Activated naive CD4-positive, alpha-beta T cell treated with Interleukin-2 at 50 U/mL for 16 hours (primary cell): ENCODE results near the gene GRIN2D.
"Not testable (repeated sequence)": the region's sequence is repeated elsewhere in the genome, so short reads cannot be mapped to it uniquely, and the experiment has no call there.

ENCODE experiments used
- DNase-seq: peaks from one replicate; pipeline ENCODE4 v3.0.0-alpha.2; 2020

GRIN2D gene

GRCh38 chr19:48393559-48394330 lies at the start of gene GRIN2D:
TSS of gene GRIN2D (plus strand) at chr19:48393668. CDS start at chr19:48398393, 4,725 bp downstream.
- peak; percentile 24 for DNase-seq

DNA sequence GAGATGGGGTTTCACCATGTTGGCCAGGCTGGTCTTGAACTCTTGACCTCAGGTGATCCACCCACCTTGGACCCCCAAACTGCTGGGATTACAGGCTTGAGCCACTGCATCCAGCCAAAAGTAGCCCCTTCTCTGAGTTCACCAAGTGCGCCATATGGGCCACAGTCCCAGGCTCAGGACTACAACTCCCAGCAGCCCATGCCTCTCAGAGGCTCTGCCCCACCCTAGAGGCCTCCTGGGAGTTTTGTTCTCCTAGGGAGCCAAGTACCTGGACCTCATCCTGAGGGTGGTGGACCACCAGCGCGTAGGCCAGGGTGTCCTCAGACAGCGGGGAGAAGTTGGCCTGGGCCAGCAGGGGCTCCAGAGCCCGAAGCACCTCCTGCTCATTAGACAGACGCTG lies 48.6 kb upstream of the GRIN2D start:
- no peak for DNase-seq

DNA sequence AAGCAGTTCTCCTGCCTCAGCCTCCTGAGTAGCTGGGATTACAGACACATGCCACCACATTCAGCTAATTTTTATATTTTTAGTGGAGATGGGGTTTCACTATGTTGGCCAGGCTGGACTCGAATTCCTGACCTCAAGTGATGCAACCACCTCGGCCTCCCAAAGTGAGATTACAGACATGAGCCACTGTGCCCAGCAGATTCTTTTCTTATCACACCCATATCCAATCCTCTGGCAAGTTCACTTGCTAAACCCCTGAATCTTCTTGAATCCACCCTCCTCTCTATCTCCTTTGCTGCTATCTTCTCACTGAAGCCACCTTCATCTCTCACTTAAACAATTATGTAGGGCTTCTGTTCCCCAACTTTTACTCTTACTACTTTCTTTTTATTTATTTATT lies 47.3 kb upstream of the GRIN2D start:
- no peak for DNase-seq

GRCh38 chr19:48348045-48348444 lies 45.4 kb upstream of the GRIN2D start:
- no peak for DNase-seq

DNA sequence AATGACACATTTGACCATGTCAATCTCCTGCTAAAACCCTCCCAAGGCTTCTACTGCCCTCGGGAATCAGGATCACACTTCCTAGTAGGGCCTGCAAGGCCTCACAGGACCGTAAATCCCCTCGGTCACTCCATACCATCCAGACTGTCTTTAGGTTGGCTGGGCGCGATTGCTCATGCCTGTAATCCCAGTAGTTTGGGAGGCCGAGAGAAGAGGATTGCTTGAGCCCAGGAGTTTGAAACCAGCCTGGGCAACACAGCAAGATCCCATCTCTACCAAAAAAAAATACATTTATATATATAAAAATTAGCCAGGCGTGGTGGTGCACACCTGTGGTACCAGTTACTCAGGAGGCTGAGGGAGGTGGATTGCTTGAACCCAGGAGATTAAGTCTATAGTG lies 44.7 kb upstream of the GRIN2D start:
- DNase-seq: no peak

DNA sequence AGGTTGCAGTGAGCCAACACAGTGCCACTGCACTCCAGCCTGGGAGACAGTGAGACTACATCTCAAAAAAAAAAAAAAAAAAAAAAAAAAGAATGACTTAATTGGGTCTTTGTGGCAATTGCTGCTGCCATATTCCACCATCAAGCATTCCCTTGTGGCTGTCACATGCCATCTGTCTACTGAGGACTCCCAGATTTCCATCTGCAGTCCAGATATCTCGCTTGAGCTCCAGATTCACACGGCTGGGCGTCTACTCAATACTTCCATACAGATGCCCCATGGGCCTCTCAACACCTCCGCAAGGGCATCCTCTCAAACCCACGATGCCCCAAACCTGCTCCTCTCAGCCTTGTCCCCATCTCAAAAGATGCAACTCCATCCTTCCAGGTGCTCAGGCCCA lies 42.6 kb upstream of the GRIN2D start:
- DNase-seq: no peak

GRCh38 chr19:48351341-48351752 lies 42.1 kb upstream of the GRIN2D start:
- DNase-seq: peak; percentile 83

DNA sequence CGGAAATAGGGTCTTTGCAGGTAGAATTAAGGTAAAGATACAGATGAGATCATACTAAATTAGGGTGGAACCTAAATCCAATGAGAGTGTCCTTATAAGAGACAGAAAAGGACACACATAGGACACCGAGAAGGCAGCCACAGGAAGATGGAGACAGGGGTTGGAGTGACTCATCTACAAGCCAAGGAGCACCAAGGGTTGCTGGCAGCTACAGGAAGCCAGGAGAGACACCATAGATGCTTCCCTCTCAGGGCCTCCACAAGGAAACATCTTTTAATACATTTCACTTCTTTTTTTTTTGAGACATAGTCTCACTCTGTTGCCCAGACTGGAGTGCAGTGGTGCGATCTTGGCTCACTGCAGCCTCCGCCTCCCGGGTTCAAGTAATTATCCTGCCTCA lies 39.8 kb upstream of the GRIN2D start:
- no peak for DNase-seq

- DNase-seq: no peak
Measured at GRCh38 chr19:48354332-48354992, 39.0 kb upstream of the GRIN2D start.

DNA sequence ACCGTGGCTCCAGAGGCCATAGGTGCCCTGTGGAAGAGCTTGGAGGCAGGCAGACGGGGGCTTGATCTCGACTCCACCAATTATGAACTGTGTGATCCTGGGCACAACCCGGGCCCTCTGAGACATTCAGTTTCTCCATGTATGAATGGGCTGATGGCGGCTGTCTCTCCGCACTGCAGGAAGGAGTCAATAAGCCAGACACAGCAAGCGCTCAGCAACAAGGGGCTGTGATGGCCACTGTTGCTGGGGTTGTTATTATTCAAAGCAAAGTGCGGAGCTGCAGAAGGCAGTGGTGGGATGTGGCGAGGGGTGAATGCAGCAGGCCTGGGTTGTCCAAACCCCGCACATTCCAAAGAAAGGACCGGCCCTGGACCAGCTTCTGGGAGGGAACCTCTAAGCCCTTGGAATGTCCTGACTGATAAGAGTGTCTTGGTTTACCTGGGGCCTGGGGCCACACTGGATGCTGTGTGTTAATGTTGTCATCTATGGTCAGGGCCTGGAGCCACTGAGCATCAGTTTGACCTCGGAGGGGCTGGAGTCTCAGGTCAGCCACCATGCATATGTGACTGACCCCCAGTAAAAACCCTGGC lies 38.0 kb upstream of the GRIN2D start:
- DNase-seq: no peak

GRCh38 chr19:48359123-48359522 lies 34.3 kb upstream of the GRIN2D start:
- no peak for DNase-seq

DNA sequence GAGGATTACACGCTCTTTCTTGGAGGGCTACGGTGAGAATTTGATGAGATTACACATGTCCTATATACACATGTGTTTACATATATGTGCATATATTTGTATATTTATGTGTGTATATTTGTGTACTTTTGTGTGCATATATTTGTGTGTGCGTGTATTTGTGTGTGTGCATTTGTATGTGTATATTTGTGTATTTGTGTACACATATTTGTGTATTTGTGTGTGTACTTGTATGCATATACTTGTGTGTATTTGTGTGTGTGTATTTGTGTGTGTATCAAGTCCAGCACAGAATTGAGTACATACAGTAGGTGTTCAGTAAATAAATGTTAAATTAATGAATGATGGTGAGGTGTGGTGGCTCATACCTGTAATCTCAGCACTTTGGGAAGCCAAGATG lies 31.6 kb upstream of the GRIN2D start:
- DNase-seq: no peak

DNA sequence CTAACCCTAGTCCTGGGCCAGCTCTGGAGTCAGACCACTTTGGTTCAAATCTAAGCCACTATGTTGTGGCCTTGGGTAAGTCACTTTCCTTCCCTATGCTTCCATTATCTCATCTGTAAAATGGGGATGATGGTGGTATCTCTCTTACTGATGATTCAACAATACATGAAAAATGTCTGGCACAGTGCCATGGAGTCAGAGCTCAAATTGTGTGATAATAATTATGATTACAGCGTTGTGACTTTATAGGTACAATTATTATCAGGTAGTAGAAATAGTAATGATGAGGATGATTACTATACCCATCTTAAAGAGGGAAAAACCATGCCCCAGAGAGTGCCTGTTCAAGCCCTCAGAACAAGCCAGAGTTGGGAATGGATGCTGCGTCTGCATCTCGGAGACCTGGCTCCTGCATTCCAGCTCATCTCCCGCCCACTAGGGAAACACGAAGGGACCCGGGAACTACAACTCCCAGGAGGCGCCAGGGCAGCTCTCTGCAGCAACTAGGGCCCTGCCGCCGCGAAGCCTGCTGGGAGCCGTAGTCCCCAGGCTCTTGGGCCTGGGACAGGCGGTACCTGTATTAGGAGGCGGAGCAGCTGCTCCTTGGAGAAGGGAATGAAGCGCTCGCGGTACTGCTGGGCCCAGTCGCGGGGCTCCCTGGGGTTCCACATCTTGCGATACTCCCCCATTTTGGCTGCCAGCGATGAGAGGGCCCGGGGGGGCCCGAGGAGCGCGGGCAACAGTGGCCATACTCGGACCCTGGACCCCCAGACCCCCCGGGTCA lies 30.6 kb upstream of the GRIN2D start:
- DNase-seq: peak; percentile 87

DNA sequence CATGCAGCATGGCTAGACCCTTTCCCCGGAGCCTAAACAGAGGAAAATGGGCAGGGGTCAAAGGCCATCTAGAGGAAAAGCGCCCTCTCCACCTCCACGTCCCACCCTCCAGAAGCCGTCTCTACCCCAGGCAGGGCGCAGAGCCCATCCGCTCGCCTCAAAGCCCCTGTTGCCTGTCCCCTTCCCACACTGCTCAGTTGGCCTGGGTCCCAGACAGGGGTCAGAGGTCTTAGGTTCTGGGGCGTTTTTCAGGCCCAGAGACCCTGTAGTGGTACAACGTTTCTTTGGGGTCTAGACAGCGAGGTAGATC lies 30.0 kb upstream of the GRIN2D start:
- DNase-seq: no peak

DNA sequence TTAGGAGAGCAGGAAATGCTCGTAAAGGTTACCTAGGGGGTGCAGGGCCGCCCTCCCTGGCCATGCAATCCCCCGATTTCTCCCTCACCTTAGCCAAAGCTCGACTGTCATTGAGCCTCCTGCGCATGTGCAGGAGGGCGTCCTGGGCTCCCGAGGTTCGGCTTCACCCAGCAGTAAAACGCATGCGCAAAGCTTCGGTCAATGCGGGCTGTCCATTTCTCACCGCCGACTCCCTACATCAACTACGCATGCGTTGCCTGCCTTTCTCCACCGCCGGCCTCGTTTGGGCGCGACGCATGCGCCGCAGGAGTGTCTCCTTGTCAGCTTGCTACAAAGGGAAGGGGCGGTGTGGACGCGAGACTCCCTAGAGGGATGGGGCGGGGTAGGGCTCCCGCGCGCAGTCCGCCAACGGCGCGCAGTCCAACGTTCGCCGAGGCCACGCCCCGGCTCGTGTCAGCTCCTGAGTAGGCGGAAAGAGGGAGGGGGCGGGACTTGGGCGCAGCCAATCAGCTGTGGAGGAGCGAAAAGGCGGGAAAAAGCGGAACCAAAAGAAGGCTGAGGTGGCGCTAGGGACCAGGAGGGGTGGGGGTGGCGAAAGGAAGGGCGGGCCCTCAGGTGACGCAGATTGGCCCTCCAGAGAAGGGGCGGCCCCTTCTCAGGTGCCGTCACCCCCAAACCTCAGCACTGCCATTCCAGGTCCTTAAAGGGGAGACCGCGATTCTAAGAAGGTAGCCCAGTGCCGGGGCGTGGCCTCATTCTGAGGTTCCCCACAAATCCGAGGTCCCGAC lies 29.5 kb upstream of the GRIN2D start, which contains the start of the genes SYNGR4 and TMEM143:
TSS of gene SYNGR4 (plus strand) at position 558 of the 788 bp plus-strand sequence. CDS start 1,476 bp downstream, outside the sequence.
TSS of gene TMEM143 (minus strand) at position 131 of the 788 bp plus-strand sequence. CDS start at position 111, 20 bp downstream.
- peak; percentile 97 for DNase-seq

DNA sequence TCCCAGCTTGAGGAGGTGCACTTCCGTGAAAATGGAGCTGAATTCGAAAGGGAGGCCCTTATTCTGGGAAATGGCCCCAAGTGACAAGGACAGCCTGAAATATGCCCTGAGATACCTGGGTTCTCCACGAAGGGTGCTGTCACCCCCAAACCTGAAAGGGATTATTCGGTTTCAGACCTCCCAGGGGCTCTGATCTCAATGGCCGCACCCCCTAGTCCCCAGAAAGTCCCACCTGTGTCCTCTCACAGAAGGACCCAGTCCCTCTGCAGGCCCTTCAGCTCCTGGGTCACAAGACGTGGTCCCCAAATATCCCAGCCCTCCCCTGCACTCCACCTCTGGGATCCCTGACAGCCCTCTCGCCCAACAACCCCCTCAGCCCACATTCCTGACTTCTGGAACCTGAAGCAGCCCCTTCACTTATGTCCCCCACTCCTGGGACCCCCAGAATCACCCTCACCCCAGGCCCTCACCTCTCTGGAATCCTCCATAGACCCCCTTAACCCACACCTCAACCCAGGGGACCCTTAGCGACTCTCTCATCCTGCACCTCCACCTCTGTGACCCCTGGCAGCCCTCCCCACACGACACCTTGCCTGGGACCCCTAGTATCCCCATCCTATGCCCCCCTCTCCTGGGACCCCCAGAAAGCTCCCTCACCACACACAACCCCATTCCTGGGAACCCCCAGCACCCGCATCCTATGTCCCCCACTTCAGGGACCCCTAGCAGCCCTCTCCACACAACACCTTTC lies 28.7 kb upstream of the GRIN2D start:
- DNase-seq: no peak

DNA sequence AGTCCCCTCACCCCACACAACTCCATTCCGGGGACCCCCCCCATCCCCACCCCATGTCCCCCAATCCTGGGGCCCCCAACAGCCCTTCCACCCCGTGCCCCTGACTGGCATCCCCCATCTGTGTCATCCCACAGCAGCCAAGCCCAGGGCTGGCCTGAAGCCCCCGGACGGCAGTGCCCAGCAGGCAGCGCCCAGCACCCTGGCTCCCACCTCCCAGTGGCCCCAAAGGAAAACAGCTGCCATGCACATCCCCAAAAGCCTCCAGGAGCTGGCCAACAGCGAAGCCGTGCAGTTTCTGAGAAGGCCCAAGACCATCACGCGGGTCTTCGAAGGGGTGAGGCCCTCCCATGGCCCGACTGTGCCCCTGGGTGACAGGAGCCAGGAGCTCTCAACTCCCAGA lies 27.9 kb upstream of the GRIN2D start:
- DNase-seq: no peak

GRCh38 chr19:48367855-48368254 lies 25.6 kb upstream of the GRIN2D start:
- no peak for DNase-seq

- no peak for DNase-seq
Measured at GRCh38 chr19:48368936-48369335, 24.5 kb upstream of the GRIN2D start.

DNA sequence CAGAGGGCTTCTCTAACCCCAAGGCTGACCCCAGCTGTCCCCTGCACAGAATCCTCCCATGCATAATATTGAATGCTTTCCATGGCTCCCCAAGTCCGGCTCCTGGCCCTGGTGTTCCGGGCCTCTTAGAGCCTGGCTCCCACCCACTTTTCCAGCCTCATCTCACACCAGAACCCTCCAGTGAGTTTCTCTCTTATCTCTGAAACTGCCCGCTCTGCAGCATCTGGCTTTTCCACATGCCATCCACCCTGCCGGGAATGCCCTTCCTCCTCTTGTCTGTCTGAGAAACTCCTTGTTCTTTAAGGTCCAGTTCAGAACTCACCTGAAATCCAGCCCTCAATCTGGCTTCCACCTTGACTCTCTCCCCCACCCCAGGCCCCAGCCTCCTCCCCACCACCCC lies 22.5 kb upstream of the GRIN2D start:
- DNase-seq: no peak

GRCh38 chr19:48371367-48371766 lies 22.1 kb upstream of the GRIN2D start:
- no peak for DNase-seq

DNA sequence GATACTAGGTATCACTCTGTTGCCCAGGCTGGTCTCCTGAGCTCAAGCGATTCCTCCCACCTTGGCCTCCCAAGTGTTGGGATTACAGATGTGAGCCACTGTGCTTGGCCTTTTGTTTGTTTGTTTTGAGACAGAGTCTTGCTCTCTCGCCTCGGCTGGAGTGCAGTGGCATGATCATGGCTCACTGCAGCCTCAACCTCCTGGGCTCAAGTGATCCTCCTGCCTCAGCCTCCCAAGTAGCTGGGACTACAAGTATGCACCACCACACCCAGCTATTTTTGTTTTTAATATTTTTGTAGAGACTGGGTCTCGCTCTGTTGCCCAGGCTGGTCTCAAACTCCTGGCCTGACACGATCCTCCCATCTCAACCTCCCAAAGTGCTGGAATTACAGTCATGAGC lies 21.7 kb upstream of the GRIN2D start:
- DNase-seq: not testable (repeated sequence)
